HCT116 (cell line): ENCODE results near the gene COQ2. TPM values are rescaled to one million over a fixed set of nuclear protein-coding genes. Genes with fewer than 3 reads are reported as not detected.

Experiments used
- ATAC-seq: fragments of 200-7000 bp; cut with Tn5 transposase; 2 replicates; pipeline ENCODE4 v1.9.1; 2020; ENCODE audit warnings: mild to moderate bottlenecking, moderate library complexity
- BruUV-seq: library from RNA; stranded (reverse); fragments of 400-500 nt; replicated peaks from 2 replicates; lab custom pipeline; 2021; lab: Mats Ljungman, UMichigan
- CTCF ChIA-PET: fragments of 300-600 bp; sonication (Branson Sonifier 250); formaldehyde crosslinking; loops from one replicate; lab custom pipeline; 2021; ENCODE audit warnings: antibody characterized with exemption; lab: Charles Lee
- POLR2A ChIA-PET: fragments of 300-600, 350-600 bp; sonication (Branson Sonifier 250); formaldehyde crosslinking; loops from one replicate; lab custom pipeline; 2021; ENCODE audit warnings: antibody characterized with exemption; lab: Charles Lee
- RAD21 ChIA-PET, 2 experiments: fragments of 300-600 bp; sonication (Branson Sonifier 250); formaldehyde crosslinking; loops; one replicate each; lab custom pipeline; 2023; ENCODE audit warnings: low total read pairs in 2 of 2; ENCODE audit not compliant: uncharacterized antibody in 2 of 2, unreplicated experiment in 2 of 2, low non-redundant PET in 1 of 2; lab: Charles Lee
- DNase-seq: peaks from one replicate; pipeline ENCODE4 v3.0.0-alpha.2; 2010; ENCODE audit warnings: low read depth, low spot score
- H2AFZ ChIP-seq: fragments of 200-600 bp; shearing (Covaris generic), sonication (generic); 2 replicates; pipeline ENCODE4 v1.6.1; 2017; ENCODE audit warnings: low read depth, mixed run types, mixed read lengths, antibody characterized with exemption, low read length; ENCODE audit not compliant: poor library complexity, severe bottlenecking
- H3K27ac ChIP-seq: 2 replicates; pipeline ENCODE4 v1.5.1; 2012; ENCODE audit warnings: low read depth, low read length
- H3K27me3 ChIP-seq: fragments of 200-600 bp; sonication (generic); 2 replicates; pipeline ENCODE4 v1.6.1; 2016; ENCODE audit warnings: mixed run types, low read length, mixed read lengths; ENCODE audit not compliant: insufficient read depth
- H3K36me3 ChIP-seq, 2 experiments: fragments of 200-500 bp in 1 of 2; fragments of 200-600 bp in 1 of 2; sonication (Bioruptor generic) in 1 of 2; sonication (generic) in 1 of 2; 2 replicates each; pipeline versions ENCODE4 v1.5.1 to v1.6.1; 2014 to 2016; ENCODE audit warnings: low read length in 2 of 2, inconsistent platforms in 1 of 2, mixed read lengths in 1 of 2, mixed run types in 1 of 2; ENCODE audit not compliant: insufficient read depth in 2 of 2, control insufficient read depth in 1 of 2
- H3K4me1 ChIP-seq, 2 experiments: fragments of 200-600 bp in 1 of 2; sonication (generic) in 1 of 2; 2 replicates each; pipeline versions ENCODE4 v1.5.1 to v1.6.1; 2012 to 2017; ENCODE audit warnings: low read length in 2 of 2, inconsistent platforms in 1 of 2, mild to moderate bottlenecking in 1 of 2, mixed read lengths in 1 of 2, mixed run types in 1 of 2, moderate library complexity in 1 of 2; ENCODE audit not compliant: insufficient read depth in 2 of 2, control insufficient read depth in 1 of 2
- H3K4me2 ChIP-seq: fragments of 200-600 bp; sonication (generic); 2 replicates; pipeline ENCODE4 v1.6.1; 2017; ENCODE audit warnings: mixed run types, low read length, mixed read lengths
- H3K4me3 ChIP-seq, 2 experiments: fragments of 200-600 bp in 1 of 2; sonication (generic) in 1 of 2; replicated peaks in 1 of 2; 2 replicates each; pipeline ENCODE4 v1.5.1; 2011 to 2016; ENCODE audit warnings: low read length in 2 of 2, control low read depth in 1 of 2, low read depth in 1 of 2, mild to moderate bottlenecking in 1 of 2, mixed read lengths in 1 of 2, mixed run types in 1 of 2
- H3K79me2 ChIP-seq: fragments of 200-600 bp; sonication (generic); 2 replicates; pipeline ENCODE4 v1.6.1; 2017; ENCODE audit warnings: mild to moderate bottlenecking, mixed run types, low read length, moderate library complexity, mixed read lengths; ENCODE audit not compliant: insufficient read depth
- H3K9ac ChIP-seq: fragments of 200-600 bp; sonication (generic); 2 replicates; pipeline ENCODE4 v1.6.1; 2016; ENCODE audit warnings: low read length, mixed read lengths
- H3K9me2 ChIP-seq: fragments of 200-600 bp; sonication (generic), shearing (Covaris generic); 2 replicates; pipeline ENCODE4 v1.6.1; 2017; ENCODE audit warnings: mixed run types, mild to moderate bottlenecking, moderate library complexity; ENCODE audit not compliant: insufficient read depth
- H3K9me3 ChIP-seq, 2 experiments: fragments of 200-500 bp in 1 of 2; fragments of 200-600 bp in 1 of 2; sonication (Bioruptor generic) in 1 of 2; sonication (generic) in 1 of 2; 2 replicates each; pipeline ENCODE4 v1.6.1; 2014 to 2017; ENCODE audit warnings: low read length in 2 of 2, mixed read lengths in 2 of 2, inconsistent platforms in 1 of 2, low read depth in 1 of 2, mild to moderate bottlenecking in 1 of 2, mixed run types in 1 of 2, moderate library complexity in 1 of 2; ENCODE audit not compliant: control insufficient read depth in 1 of 2, insufficient read depth in 1 of 2
- H4K20me1 ChIP-seq: fragments of 200-600 bp; sonication (generic), shearing (Covaris generic); 2 replicates; pipeline ENCODE4 v1.6.1; 2017; ENCODE audit warnings: mixed run types, mild to moderate bottlenecking, moderate library complexity; ENCODE audit not compliant: insufficient read depth
- CEBPB ChIP-seq: IDR thresholded peaks from 2 replicates; pipeline ENCODE4 v1.6.1; 2012; ENCODE audit warnings: low read depth
- ELF1 ChIP-seq: IDR thresholded peaks from 2 replicates; pipeline ENCODE4 v1.6.1; 2012; ENCODE audit warnings: low read depth, borderline replicate concordance
- JUND ChIP-seq: IDR thresholded peaks from 2 replicates; pipeline ENCODE4 v1.6.1; 2012
- MAX ChIP-seq: IDR thresholded peaks from 2 replicates; pipeline ENCODE4 v1.6.1; 2012
- POLR2A ChIP-seq: IDR thresholded peaks from 2 replicates; pipeline ENCODE4 v1.7.0; 2011; ENCODE audit warnings: borderline replicate concordance; ENCODE audit not compliant: insufficient read depth, insufficient read length; ENCODE audit errors: extremely low read depth
- POLR2AphosphoS5 ChIP-seq: IDR thresholded peaks from 2 replicates; pipeline ENCODE4 v1.6.1; 2011; ENCODE audit warnings: mild to moderate bottlenecking, low read depth, low read length, moderate library complexity
- RAD21 ChIP-seq: IDR thresholded peaks from 2 replicates; pipeline ENCODE4 v1.6.1; 2012; ENCODE audit warnings: low read depth, mild to moderate bottlenecking
- SP1 ChIP-seq: IDR thresholded peaks from 2 replicates; pipeline ENCODE4 v1.6.1; 2012; ENCODE audit warnings: low read depth
- SRF ChIP-seq: IDR thresholded peaks from 2 replicates; pipeline ENCODE4 v1.6.1; 2012; ENCODE audit warnings: low read depth
- TCF7L2 ChIP-seq: IDR thresholded peaks from 2 replicates; pipeline ENCODE4 v1.7.0; 2011; ENCODE audit warnings: borderline replicate concordance, inconsistent platforms; ENCODE audit not compliant: insufficient read depth, insufficient read length; ENCODE audit errors: extremely low read depth
- YY1 ChIP-seq: IDR thresholded peaks from 2 replicates; pipeline ENCODE4 v1.6.1; 2011; ENCODE audit warnings: low read length, low read depth, moderate library complexity, mild to moderate bottlenecking; ENCODE audit not compliant: insufficient replicate concordance; ENCODE audit errors: extremely low read depth
- ZBTB33 ChIP-seq: IDR thresholded peaks from 2 replicates; pipeline ENCODE4 v1.6.1; 2011; ENCODE audit warnings: mild to moderate bottlenecking, low read length, moderate library complexity; ENCODE audit not compliant: insufficient replicate concordance; ENCODE audit errors: extremely low read depth
- intact Hi-C: fragments of 100-400 bp; cut with micrococcal nuclease; formaldehyde crosslinking; loops from 2 replicates; pipeline ENCODE4 v1.10.0; 2022
- total RNA-seq: library from RNA; stranded (reverse); gene quantifications from one replicate; pipeline ENCODE4 v1.2.1, GENCODE V29; 2021; ENCODE audit not compliant: unreplicated experiment

COQ2 gene
- total RNA-seq, 1 experiment from 2014 or later: 20.6 TPM

GRCh38 chr4:83266689-83267088, 17.9 kb downstream of the COQ2 start:
- no peaks in the 10 kb centered on the region for H4K20me1 ChIP-seq
- no peak overlapping the region for H2AFZ ChIP-seq
- H3K9me2 ChIP-seq: no peaks in the 10 kb centered on the region
- ChIA-PET RAD21 (no interaction called here), POLR2A (no interaction called here), CTCF (no interaction called here)
- H3K79me2 ChIP-seq: no peaks in the 10 kb centered on the region
- no TSS peak for BruUV-seq
- H3K4me2 ChIP-seq: no peak overlapping the region
- H3K27ac ChIP-seq: no peak overlapping the region
- H3K9ac ChIP-seq: no peak overlapping the region
- no peak overlapping the region for H3K4me3 ChIP-seq
- H3K9me3 ChIP-seq: no peaks in the 10 kb centered on the region
- intact Hi-C loops: no loop called here
- no peaks in the 10 kb centered on the region for H3K27me3 ChIP-seq
- peaks cover 3 to 8% of the 10 kb centered on the region in 2 experiments; a peak in 1 of 4 replicates for H3K36me3 ChIP-seq
- DNase-seq (no peak), ATAC-seq (no peak)
- H3K4me1 ChIP-seq: no peaks in the 10 kb centered on the region
- TF ChIP-seq ELF1: no peak
- TF ChIP-seq TCF7L2: no peak
- no peak for TF ChIP-seq SP1
- TF ChIP-seq SRF: no peak
- TF ChIP-seq POLR2A: no peak
- TF ChIP-seq ZBTB33: no peak
- no peak for TF ChIP-seq CEBPB
- TF ChIP-seq POLR2AphosphoS5: no peak
- no peak for TF ChIP-seq JUND
- TF ChIP-seq RAD21: no peak
- no peak for TF ChIP-seq MAX
- TF ChIP-seq YY1: no peak
